Hindlimb muscle (tissue), 1 donor: Measurements from ENCODE around the gene BTRC. TPM values are rescaled to one million over a fixed set of nuclear protein-coding genes. Genes with fewer than 3 reads are reported as not detected.
"Not testable (repeated sequence)": the region's sequence is repeated elsewhere in the genome, so short reads cannot be mapped to it uniquely, and the experiment has no call there.

Source experiments
- DNase-seq: peaks from one replicate; pipeline ENCODE4 v3.0.0-alpha.2; 2013
- polyA plus RNA-seq: library from polyadenylated mRNA; unstranded; fragments of 120-200 nt; gene quantifications from one replicate; pipeline ENCODE4 v1.2.1, GENCODE V29; 2013; ENCODE audit not compliant: insufficient read length

The BTRC gene
- polyA plus RNA-seq, 1 donor = 29.5 TPM

DNA sequence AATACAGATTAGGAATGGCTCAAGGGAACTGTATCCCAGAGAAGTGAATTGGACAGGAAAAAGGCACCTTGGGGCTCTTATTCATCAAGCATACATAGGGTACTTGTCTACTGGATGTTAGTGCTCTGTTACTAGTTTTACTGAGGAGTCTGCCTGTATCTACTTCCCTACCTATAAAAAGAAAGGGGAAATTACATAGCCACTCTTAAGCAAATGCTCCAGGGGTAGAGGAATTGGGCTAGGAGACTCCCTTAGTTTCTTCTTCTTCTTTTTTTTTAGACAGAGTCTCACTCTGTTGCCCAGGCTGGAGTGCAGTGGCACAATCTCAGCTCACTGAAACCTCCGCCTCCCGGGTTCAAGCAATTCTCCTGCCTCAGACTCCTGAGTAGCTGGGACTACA, 239.4 kb downstream of the BTRC start:
- not testable (repeated sequence) for DNase-seq

GRCh38 chr10:101595591-101596433, 241.8 kb downstream of the BTRC start:
- DNase-seq = no peak

DNA sequence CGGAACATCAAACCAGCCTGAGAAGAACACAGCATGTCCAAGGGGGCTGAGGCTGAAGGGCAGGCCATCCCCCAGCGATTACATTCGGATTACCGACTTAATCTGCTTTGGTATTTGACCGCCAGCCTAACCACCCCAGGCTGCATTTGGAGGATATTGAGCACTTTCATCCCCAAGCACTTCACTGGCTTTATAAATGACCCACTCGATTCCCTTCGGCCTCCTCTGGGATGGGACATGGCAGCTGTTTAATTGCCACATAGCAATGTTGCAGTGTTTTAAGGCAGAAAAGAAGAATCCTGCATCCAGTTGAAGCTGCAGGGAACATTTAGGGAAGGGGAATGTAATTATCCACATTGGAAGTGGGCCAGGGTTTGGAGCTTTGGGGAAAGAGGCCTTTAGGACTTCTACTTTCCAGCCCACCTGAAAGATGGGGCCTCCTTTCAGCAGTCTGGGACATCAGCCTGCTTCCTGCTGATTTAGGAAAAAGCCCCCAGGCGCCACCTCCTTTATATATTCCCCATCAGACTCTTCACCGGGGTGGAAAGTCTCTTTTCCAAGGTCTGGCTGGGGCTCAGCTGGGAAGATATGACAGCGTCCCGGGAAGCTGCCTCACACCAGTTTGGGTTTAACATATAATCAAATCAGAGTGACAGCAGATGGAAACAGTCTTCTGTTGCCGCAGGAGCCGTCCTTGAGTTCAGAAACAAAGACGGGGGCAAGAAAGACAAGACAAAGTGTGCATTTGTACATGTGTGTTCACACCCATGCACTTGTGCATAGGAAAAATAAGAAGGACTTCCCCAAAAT, 243.3 kb downstream of the BTRC start:
- DNase-seq = no peak

GRCh38 chr10:101601541-101601940, 247.6 kb downstream of the BTRC start:
- DNase-seq = no peak

- DNase-seq = peak; percentile 61
Measured at GRCh38 chr10:101602761-101603398, 248.9 kb downstream of the BTRC start.

Other genes starting within 250 kb of the BTRC start
- gene TLX1, start 222.9 kb upstream of the BTRC start, polyA plus RNA-seq = not detected
- 12.4 TPM for gene LBX1, start 124.7 kb upstream of the BTRC start, polyA plus RNA-seq
- gene POLL, start 234.1 kb downstream of the BTRC start, polyA plus RNA-seq = 28.9 TPM
- gene DPCD, start 234.2 kb downstream of the BTRC start, polyA plus RNA-seq = 11.8 TPM